Measurements from ENCODE around the gene DPEP2NB. TPM values are rescaled to one million over a fixed set of nuclear protein-coding genes. Genes with fewer than 3 reads are reported as not detected.
"Not testable (repeated sequence)": the region's sequence is repeated elsewhere in the genome, so short reads cannot be mapped to it uniquely, and the experiment has no call there.

Gene DPEP2NB
- total RNA-seq, 5 donors from 2014 or later (not counting 1 experiment from before 2014, with no cell fraction given), result not detected

DNA sequence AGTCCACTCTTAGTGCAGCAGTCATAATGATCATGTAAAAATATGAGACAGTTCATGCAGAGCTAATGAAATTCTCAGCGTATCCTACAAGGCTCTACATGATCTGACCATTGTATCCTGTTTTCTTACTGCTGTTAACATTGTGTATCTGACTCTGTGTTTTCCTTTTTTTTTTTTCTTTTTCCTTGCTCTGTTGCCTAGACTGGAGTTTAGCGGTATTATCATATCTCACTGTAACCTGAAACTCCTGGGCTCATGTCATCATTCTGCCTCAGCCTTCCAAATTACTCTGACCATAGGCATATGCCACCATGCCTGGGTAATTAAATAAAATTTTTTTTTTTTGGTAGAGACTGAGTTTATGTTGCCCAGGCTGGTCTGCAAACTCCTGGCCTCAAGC lies 19.5 kb upstream of the DPEP2NB start:
- CTCF ChIA-PET, result interaction anchor here in 1 of 2 donors (0.7 kb wide), 1 partner anchor 37 kb away, joined by 4 read pairs; no protein-coding TSS in a partner anchor
- Mint-ChIP-seq H3K4me3 (no peak overlapping the region), H3K36me3 (peaks cover 9% of the 10 kb centered on the region), H3K4me1 (peaks cover under 1 to 22% (median 6%) of the 10 kb centered on the region in 3 donors), H3K9me3 (no peaks in the 10 kb centered on the region), H3K27me3 (no peaks in the 10 kb centered on the region), H3K27ac (no peak overlapping the region)
- WGBS (ENCODE audit: insufficient coverage), result no CpG with 5 or more reads among the region's 2 CpGs
- POLR2A ChIA-PET, result no interaction called here
- DNase-seq (no peak), ATAC-seq (replicated peaks in 1 of 4) (no peak)
- Histone ChIP-seq H3K9me3 (no peaks in the 10 kb centered on the region), H3K27me3 (replicated peaks in 1 of 2; ENCODE audit: control insufficient read depth in 2 of 2, extremely low read depth in 1 of 2, insufficient read depth in 2 of 2, low read length in 1 of 2) (no peaks in the 10 kb centered on the region), H3K4me3 (ENCODE audit: control insufficient read depth in 1 of 2, extremely low read depth in 1 of 2, low read length in 1 of 2) (no peak overlapping the region), H3K36me3 (ENCODE audit: control insufficient read depth in 2 of 2, extremely low read depth in 1 of 2, insufficient read depth in 1 of 2, low read length in 1 of 2) (peaks cover 0 to 7% of the 10 kb centered on the region in 2 donors), H3K4me1 (ENCODE audit: control insufficient read depth in 1 of 2, extremely low read depth in 1 of 2, insufficient read depth in 2 of 2, low read length in 2 of 2) (peaks cover 0 to 21% of the 10 kb centered on the region in 2 experiments), H3K27ac (ENCODE audit: low read length) (no peak overlapping the region)

DNA sequence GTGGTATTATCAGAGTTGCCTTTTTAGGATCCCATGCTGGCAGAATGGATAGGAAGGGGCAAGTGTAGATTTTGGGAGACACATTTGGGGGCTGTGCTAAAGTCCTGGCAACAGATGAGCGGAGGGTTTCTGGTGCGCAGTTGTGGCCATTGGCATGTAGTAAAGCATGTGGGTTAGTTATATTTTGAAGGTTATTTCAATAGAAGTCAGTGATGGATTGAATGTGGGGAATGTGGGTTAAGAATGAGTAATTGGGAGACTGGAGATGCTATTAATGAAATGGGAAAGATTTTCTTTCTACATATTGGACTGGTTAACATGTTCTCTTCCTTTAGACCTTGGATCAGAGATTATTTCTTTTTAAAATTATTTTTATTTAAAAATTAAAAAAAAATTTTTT lies 17.4 kb upstream of the DPEP2NB start:
- no peak overlapping the region for H3K4me3 Mint-ChIP-seq
- Histone ChIP-seq H3K36me3 (ENCODE audit: control insufficient read depth in 2 of 2, extremely low read depth in 1 of 2, insufficient read depth in 1 of 2, low read length in 1 of 2) (peaks cover 0 to under 1% of the 10 kb centered on the region in 2 donors), H3K9me3 (no peaks in the 10 kb centered on the region), H3K4me3 (ENCODE audit: control insufficient read depth in 1 of 2, extremely low read depth in 1 of 2, low read length in 1 of 2) (no peak overlapping the region), H3K27ac (ENCODE audit: low read length) (no peak overlapping the region), H3K4me1 (ENCODE audit: control insufficient read depth in 1 of 2, extremely low read depth in 1 of 2, insufficient read depth in 2 of 2, low read length in 2 of 2) (peaks cover 0 to 19% of the 10 kb centered on the region in 2 experiments), H3K27me3 (replicated peaks in 1 of 2; ENCODE audit: control insufficient read depth in 2 of 2, extremely low read depth in 1 of 2, insufficient read depth in 2 of 2, low read length in 1 of 2) (no peaks in the 10 kb centered on the region)
- WGBS (ENCODE audit: insufficient coverage), result 92% methylated on average over 2 of the region's 2 CpGs
- DNase-seq (no peak), ATAC-seq (replicated peaks in 1 of 4) (no peak)
- H3K36me3 Mint-ChIP-seq, result peaks cover 9% of the 10 kb centered on the region
- H3K4me1 Mint-ChIP-seq, result peaks cover 2 to 16% (median 2%) of the 10 kb centered on the region in 3 donors
- no peaks in the 10 kb centered on the region for H3K9me3 Mint-ChIP-seq
- ChIA-PET CTCF (interaction anchor here in 1 of 2 donors (0.6 to 0.7 kb wide), 2 partner anchors 11 to 46 kb away, joined by 5 read pairs; no protein-coding TSS in a partner anchor), POLR2A (no interaction called here)
- H3K27me3 Mint-ChIP-seq, result no peaks in the 10 kb centered on the region
- H3K27ac Mint-ChIP-seq, result no peak overlapping the region

DNA sequence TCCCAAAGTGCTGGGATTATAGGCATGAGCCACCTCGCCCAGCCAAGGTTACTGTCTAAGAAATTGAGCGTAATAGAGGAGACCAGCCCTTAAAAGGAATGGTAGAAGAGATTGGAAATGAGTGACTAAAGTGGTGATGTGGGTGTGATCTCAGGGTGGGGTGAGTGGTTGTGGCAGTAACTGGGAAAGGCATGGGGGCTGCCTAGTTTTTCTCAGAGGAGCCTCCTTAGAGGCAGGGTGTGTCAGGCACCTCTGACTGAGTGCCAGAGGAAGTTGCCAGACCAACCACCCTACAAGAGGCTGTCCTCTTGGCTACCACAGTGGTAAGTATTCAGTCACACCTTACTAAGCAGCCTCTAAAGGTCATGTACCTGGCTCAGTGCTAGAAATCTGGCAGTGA lies 16.2 kb upstream of the DPEP2NB start:
- Histone ChIP-seq H3K27me3 (replicated peaks in 1 of 2; ENCODE audit: control insufficient read depth in 2 of 2, extremely low read depth in 1 of 2, insufficient read depth in 2 of 2, low read length in 1 of 2) (no peaks in the 10 kb centered on the region), H3K27ac (ENCODE audit: low read length) (no peak overlapping the region), H3K9me3 (no peaks in the 10 kb centered on the region), H3K4me3 (ENCODE audit: control insufficient read depth in 1 of 2, extremely low read depth in 1 of 2, low read length in 1 of 2) (no peak overlapping the region), H3K4me1 (ENCODE audit: control insufficient read depth in 1 of 2, extremely low read depth in 1 of 2, insufficient read depth in 2 of 2, low read length in 2 of 2) (peaks cover 0 to 19% of the 10 kb centered on the region in 2 experiments), H3K36me3 (ENCODE audit: control insufficient read depth in 2 of 2, extremely low read depth in 1 of 2, insufficient read depth in 1 of 2, low read length in 1 of 2) (peaks cover 0 to 7% of the 10 kb centered on the region in 2 donors)
- CTCF ChIA-PET, result interaction anchor here in 1 of 2 donors (0.6 kb wide), 1 partner anchor 191 kb away, joined by 5 read pairs; no protein-coding TSS in a partner anchor
- no peak overlapping the region for H3K27ac Mint-ChIP-seq
- H3K36me3 Mint-ChIP-seq, result peaks cover 16% of the 10 kb centered on the region
- no peak overlapping the region for H3K4me3 Mint-ChIP-seq
- ATAC-seq (replicated peaks in 1 of 4), result no peak
- no peak for DNase-seq
- peaks cover 2 to 11% (median 10%) of the 10 kb centered on the region in 3 donors for H3K4me1 Mint-ChIP-seq
- WGBS (ENCODE audit: insufficient coverage), result 77% methylated on average over 2 of the region's 2 CpGs
- POLR2A ChIA-PET, result no interaction called here
- no peaks in the 10 kb centered on the region for H3K27me3 Mint-ChIP-seq
- H3K9me3 Mint-ChIP-seq, result no peaks in the 10 kb centered on the region

DNA sequence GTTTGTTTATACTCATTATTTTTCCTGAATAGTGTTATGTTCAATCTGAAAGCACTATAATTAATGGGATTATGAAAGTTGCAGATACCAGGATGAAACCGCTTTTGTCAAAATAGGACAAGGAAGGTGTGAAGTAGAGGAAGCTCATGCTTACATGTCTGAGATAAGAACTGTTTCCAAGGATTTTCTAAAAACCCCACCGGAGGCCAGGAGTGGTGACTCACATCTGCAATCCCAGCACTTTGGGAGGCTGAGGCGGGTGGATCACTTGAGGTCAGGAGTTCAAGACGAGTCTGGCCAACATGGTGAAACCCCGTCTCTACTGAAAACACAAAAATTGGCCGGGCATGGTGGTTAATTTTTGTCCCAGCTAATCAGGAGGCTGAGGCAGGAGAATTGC lies 14.4 kb upstream of the DPEP2NB start:
- H3K4me3 Mint-ChIP-seq; H3K9me3 ChIP-seq; H3K27ac Mint-ChIP-seq; H3K27ac ChIP-seq (ENCODE audit: low read length); H3K27me3 ChIP-seq (replicated peaks in 1 of 2; ENCODE audit: control insufficient read depth in 2 of 2, extremely low read depth in 1 of 2, insufficient read depth in 2 of 2, low read length in 1 of 2); ATAC-seq (replicated peaks in 1 of 4); DNase-seq; CTCF ChIA-PET; H3K27me3 Mint-ChIP-seq; POLR2A ChIA-PET; H3K9me3 Mint-ChIP-seq; H3K4me3 ChIP-seq (ENCODE audit: control insufficient read depth in 1 of 2, extremely low read depth in 1 of 2, low read length in 1 of 2): not testable (repeated sequence)
- peaks cover 0 to 14% of the 10 kb centered on the region in 2 experiments for H3K4me1 ChIP-seq (ENCODE audit: control insufficient read depth in 1 of 2, extremely low read depth in 1 of 2, insufficient read depth in 2 of 2, low read length in 2 of 2)
- peaks cover 0 to 18% of the 10 kb centered on the region in 2 donors for H3K36me3 ChIP-seq (ENCODE audit: control insufficient read depth in 2 of 2, extremely low read depth in 1 of 2, insufficient read depth in 1 of 2, low read length in 1 of 2)
- 90% methylated on average over 2 of the region's 6 CpGs for WGBS (ENCODE audit: insufficient coverage)
- H3K36me3 Mint-ChIP-seq, result peaks cover 20% of the 10 kb centered on the region
- H3K4me1 Mint-ChIP-seq, result peaks cover 4 to 11% (median 10%) of the 10 kb centered on the region in 3 donors

DNA sequence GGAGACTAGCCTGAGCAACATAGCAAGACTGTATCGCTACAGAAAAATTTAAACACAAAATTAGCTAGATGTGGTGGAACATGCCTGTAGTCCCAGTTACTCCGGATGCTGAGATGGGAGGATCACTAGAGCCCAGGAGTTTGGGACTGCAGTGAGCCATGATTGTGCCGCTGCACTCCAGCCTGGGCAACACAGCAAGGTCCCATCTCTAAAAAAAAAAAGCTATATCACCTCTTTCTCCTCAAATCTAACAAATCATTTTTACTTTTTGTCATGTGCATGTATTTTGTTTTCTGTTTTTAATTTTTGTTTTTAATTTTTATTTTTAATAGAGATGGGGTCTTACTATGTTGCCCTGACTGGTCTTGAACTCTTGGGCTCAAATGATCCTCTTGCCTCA lies 13.3 kb upstream of the DPEP2NB start:
- DNase-seq, result no peak
- H3K4me3 ChIP-seq (ENCODE audit: control insufficient read depth in 1 of 2, extremely low read depth in 1 of 2, low read length in 1 of 2), result no peak overlapping the region
- H3K27me3 Mint-ChIP-seq, result no peaks in the 10 kb centered on the region
- no peak overlapping the region for H3K27ac ChIP-seq (ENCODE audit: low read length)
- H3K27me3 ChIP-seq (replicated peaks in 1 of 2; ENCODE audit: control insufficient read depth in 2 of 2, extremely low read depth in 1 of 2, insufficient read depth in 2 of 2, low read length in 1 of 2), result no peaks in the 10 kb centered on the region
- H3K4me1 ChIP-seq (ENCODE audit: control insufficient read depth in 1 of 2, extremely low read depth in 1 of 2, insufficient read depth in 2 of 2, low read length in 2 of 2), result peaks cover 0 to 19% of the 10 kb centered on the region in 2 experiments
- ChIA-PET POLR2A (interaction anchor here (0.6 kb wide), 2 partner anchors 198 to 1606 kb away, joined by 3 to 17 read pairs; no protein-coding TSS in a partner anchor), CTCF (interaction anchor here (0.8 to 1.3 kb wide), 2 partner anchors 35 to 58 kb away, joined by 3 read pairs; no protein-coding TSS in a partner anchor)
- H3K36me3 ChIP-seq (ENCODE audit: control insufficient read depth in 2 of 2, extremely low read depth in 1 of 2, insufficient read depth in 1 of 2, low read length in 1 of 2), result peaks cover 0 to 18% of the 10 kb centered on the region in 2 donors
- no peak for ATAC-seq (replicated peaks in 1 of 4)
- H3K27ac Mint-ChIP-seq, result no peak overlapping the region
- H3K36me3 Mint-ChIP-seq, result peaks cover 20% of the 10 kb centered on the region
- WGBS (ENCODE audit: insufficient coverage), result no CpG with 5 or more reads among the region's 3 CpGs
- H3K9me3 Mint-ChIP-seq, result no peaks in the 10 kb centered on the region
- H3K9me3 ChIP-seq, result no peaks in the 10 kb centered on the region
- H3K4me3 Mint-ChIP-seq, result no peak overlapping the region
- peaks cover 8 to 17% (median 11%) of the 10 kb centered on the region in 3 donors for H3K4me1 Mint-ChIP-seq

GRCh38 chr16:68022728-68023537 lies 7.2 kb upstream of the DPEP2NB start, which contains the start of the genes DDX28 and DUS2:
DDX28 (minus strand) TSS chr16:68023232; CDS start chr16:68023202, 30 bp downstream.
DUS2 (plus strand) TSS chr16:68023284; CDS start chr16:68038024, 14,740 bp downstream.
- peaks cover 30 to 37% (median 34%) of the 10 kb centered on the region in 3 donors for H3K4me1 Mint-ChIP-seq
- H3K36me3 Mint-ChIP-seq, result peaks cover 18% of the 10 kb centered on the region
- peak within 1 kb of the TSS; percentile 83 to 99 (median 93) for H3K4me3 Mint-ChIP-seq
- DNase-seq (peak; percentile 84 to 98 (median 92)), ATAC-seq (replicated peaks in 1 of 4) (peak; percentile 91 to 94 (median 92))
- Histone ChIP-seq H3K27me3 (replicated peaks in 1 of 2; ENCODE audit: control insufficient read depth in 2 of 2, extremely low read depth in 1 of 2, insufficient read depth in 2 of 2, low read length in 1 of 2) (no peaks in the 10 kb centered on the region), H3K9me3 (no peaks in the 10 kb centered on the region), H3K4me3 (ENCODE audit: control insufficient read depth in 1 of 2, extremely low read depth in 1 of 2, low read length in 1 of 2) (peak within 1 kb of the TSS; percentile 85 to 97), H3K4me1 (ENCODE audit: control insufficient read depth in 1 of 2, extremely low read depth in 1 of 2, insufficient read depth in 2 of 2, low read length in 2 of 2) (peaks cover 11 to 30% of the 10 kb centered on the region in 2 experiments), H3K27ac (ENCODE audit: low read length) (peak within 1 kb of the TSS; percentile 64), H3K36me3 (ENCODE audit: control insufficient read depth in 2 of 2, extremely low read depth in 1 of 2, insufficient read depth in 1 of 2, low read length in 1 of 2) (peaks cover 0 to 32% of the 10 kb centered on the region in 2 donors)
- under 1% methylated on average over 83 of the region's 84 CpGs for WGBS (ENCODE audit: insufficient coverage)
- peak within 1 kb of the TSS; percentile 98 to 99 for H3K27ac Mint-ChIP-seq
- H3K9me3 Mint-ChIP-seq, result no peaks in the 10 kb centered on the region
- ChIA-PET POLR2A (interaction anchor here (0.6 to 1.1 kb wide), 4 partner anchors 17 to 691 kb away, joined by 3 to 9 read pairs (median 3); partner anchors contain the start of gene DPEP2 (in 1 of the 2)), CTCF (interaction anchor here (0.7 to 1.5 kb wide), 8 partner anchors 18 to 355 kb away, joined by 3 to 7 read pairs (median 3); partner anchors contain the start of gene DPEP2 (in 1 of the 2))
- H3K27me3 Mint-ChIP-seq, result no peaks in the 10 kb centered on the region

Measured in T-cell (primary cell).